GM12891 (cell line): ENCODE measurements around the gene RAB19.

Source experiments
- POLR2A ChIP-seq: IDR thresholded peaks from 2 replicates; pipeline ENCODE4 v1.6.1; 2011; ENCODE audit warnings: low read depth, low read length, control low read depth
- POLR2AphosphoS5 ChIP-seq: IDR thresholded peaks from 2 replicates; pipeline ENCODE4 v1.6.1; 2011; ENCODE audit warnings: low read depth, low read length, control low read depth
- SPI1 ChIP-seq: IDR thresholded peaks from 2 replicates; pipeline ENCODE4 v1.6.1; 2011; ENCODE audit warnings: low read depth, low read length, control low read depth
- TAF1 ChIP-seq: IDR thresholded peaks from 2 replicates; pipeline ENCODE4 v1.6.1; 2011; ENCODE audit warnings: low read depth, low read length, control low read depth

DNA sequence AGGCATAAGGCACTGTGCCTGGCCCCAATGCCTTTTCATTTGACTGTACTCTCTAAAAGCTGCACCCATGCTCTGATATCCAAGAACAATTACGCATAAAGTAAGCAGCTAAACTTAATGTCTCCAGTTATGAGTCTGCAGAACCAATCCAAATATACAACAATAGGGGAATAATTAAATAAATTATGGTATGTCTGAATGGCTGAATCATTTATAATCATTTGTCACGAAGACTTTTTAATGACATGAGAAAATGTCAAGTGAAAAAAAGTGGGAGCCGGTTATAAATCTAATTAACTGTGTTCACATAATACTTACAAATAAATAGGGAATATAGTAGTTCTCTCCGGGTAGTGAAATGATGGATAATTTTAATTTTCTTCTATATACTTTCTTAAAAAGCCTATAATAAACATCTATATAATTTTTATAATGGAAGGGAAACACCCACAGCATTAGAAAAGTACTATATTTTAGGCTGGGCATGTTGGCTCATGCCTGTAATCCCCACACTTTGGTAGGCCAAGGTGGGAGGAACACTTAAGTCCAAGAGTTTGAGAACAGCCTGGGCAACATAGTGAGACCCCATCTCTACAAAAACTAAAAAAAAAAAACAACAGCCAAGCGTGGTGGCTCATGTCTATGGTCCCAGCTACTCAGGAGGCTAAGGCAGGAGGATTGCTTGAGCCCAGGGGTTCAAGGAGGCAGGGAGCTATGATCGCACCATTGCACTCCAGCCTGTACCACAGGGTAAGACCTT, 19.7 kb upstream of the RAB19 start:
- TF ChIP-seq POLR2AphosphoS5, result no peak
- TF ChIP-seq POLR2A, result no peak
- no peak for TF ChIP-seq TAF1
- TF ChIP-seq SPI1, result no peak
